Astrocyte of the cerebellum (primary cell): ENCODE data around the gene P2RY8.
"Not testable (repeated sequence)": the region's sequence is repeated elsewhere in the genome, so short reads cannot be mapped to it uniquely, and the experiment has no call there.

Source experiments
- DNase-seq: peaks from one replicate; pipeline ENCODE4 v3.0.0-alpha.2; 2011; ENCODE audit warnings: low read depth
- H3K4me3 ChIP-seq: 2 replicates; pipeline ENCODE4 v1.5.1; 2011; ENCODE audit warnings: mild to moderate bottlenecking, low read depth, low read length, moderate library complexity
- in situ Hi-C: cut with HindIII; loops from 2 replicates; pipeline ENCODE4 v1.10.0; 2017; ENCODE audit warnings: low sequenced_read_pairs
- TF ChIP-seq, protein P1 (sequence below): IDR thresholded peaks from 2 replicates; pipeline ENCODE4 v1.5.1; 2012; ENCODE audit warnings: low read length, low read depth, moderate library complexity, mild to moderate bottlenecking; ENCODE audit errors: missing control alignments

Gene P2RY8

GRCh38 chrX:1555370-1555769 is 18.4 kb upstream of the P2RY8 start:
- no peak overlapping the region for H3K4me3 ChIP-seq
- no peak for DNase-seq
- TF ChIP-seq, protein P1, sequence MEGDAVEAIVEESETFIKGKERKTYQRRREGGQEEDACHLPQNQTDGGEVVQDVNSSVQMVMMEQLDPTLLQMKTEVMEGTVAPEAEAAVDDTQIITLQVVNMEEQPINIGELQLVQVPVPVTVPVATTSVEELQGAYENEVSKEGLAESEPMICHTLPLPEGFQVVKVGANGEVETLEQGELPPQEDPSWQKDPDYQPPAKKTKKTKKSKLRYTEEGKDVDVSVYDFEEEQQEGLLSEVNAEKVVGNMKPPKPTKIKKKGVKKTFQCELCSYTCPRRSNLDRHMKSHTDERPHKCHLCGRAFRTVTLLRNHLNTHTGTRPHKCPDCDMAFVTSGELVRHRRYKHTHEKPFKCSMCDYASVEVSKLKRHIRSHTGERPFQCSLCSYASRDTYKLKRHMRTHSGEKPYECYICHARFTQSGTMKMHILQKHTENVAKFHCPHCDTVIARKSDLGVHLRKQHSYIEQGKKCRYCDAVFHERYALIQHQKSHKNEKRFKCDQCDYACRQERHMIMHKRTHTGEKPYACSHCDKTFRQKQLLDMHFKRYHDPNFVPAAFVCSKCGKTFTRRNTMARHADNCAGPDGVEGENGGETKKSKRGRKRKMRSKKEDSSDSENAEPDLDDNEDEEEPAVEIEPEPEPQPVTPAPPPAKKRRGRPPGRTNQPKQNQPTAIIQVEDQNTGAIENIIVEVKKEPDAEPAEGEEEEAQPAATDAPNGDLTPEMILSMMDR, result no peak
- in situ Hi-C loops, result no loop called here

DNA sequence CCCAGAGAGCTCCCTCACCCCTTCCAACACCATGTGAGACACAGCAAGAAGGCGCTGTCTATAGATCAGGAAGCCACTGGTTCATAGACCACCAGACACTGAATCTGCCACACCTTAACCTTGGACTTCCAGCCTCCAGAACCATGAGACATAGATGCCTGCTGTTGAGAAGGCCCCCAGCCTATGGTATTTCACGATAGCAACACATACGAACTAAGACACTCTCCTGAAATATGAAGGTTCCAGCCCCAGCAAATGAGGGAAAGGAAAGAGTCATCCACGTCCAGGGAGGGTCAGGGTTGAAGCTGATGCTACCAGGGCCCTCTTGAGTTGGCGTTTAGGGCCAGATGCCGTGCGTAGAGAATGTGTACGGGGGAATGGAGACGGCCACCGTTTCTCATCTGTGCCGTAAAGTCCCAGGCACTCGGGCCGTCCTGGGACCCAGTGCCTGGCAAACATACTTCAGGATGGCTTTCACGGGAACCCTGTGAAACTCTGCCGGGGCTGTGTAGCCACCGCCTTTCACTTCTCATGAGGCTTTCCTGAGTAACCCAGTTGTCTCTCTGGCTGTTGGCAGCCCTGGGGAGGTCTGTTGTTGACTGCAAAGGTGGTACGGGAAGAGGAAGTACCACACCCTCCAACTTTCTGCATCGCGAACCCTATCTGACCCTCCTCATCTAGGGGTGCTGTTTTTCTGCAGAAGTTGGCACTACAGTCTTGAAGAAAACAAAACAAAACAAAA is 17.7 kb upstream of the P2RY8 start:
- H3K4me3 ChIP-seq, result no peak overlapping the region
- in situ Hi-C loops, result no loop called here
- TF ChIP-seq, protein P1, result no peak
- no peak for DNase-seq

- TF ChIP-seq, protein P1, result no peak
- DNase-seq, result no peak
- H3K4me3 ChIP-seq, result no peak overlapping the region
- in situ Hi-C loops, result no loop called here
Observed at GRCh38 chrX:1551959-1552546, 15.1 kb upstream of the P2RY8 start.

GRCh38 chrX:1546691-1547251 is 9.8 kb upstream of the P2RY8 start:
- TF ChIP-seq, protein P1, result no peak
- no peak for DNase-seq
- in situ Hi-C loops, result no loop called here
- no peak overlapping the region for H3K4me3 ChIP-seq

DNA sequence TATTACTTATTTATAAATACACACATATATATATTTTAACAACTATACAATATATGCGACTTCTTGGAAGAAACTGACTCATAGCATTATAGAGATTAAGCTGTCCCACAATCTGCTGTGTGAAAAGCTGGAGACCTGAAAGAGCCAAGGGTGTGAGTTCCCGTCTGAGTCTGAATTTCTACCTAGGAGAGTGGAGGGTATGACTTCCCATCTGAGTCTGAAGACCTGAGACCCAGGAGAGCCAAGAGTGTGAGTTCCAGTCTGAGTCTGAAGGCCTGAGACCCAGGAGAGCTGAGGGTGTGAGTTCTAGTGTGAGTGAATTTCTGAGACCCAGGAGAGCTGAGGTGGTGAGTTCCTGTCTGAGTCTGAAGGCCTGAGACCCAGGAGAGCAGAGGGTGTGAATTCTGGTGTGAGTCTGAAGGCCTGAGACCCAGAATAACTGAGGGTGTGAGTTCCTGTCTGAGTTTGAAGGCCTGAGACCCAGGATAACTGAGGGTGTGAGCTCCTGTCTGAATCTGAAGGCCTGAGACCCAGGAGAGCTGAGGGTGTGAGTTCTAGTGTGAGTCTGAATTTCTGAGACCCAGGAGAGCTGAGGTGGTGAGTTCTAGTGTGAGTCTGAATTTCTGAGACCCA is 8.9 kb upstream of the P2RY8 start:
- no peak for DNase-seq
- in situ Hi-C loops, result no loop called here
- TF ChIP-seq, protein P1, result no peak
- H3K4me3 ChIP-seq, result no peak overlapping the region

DNA sequence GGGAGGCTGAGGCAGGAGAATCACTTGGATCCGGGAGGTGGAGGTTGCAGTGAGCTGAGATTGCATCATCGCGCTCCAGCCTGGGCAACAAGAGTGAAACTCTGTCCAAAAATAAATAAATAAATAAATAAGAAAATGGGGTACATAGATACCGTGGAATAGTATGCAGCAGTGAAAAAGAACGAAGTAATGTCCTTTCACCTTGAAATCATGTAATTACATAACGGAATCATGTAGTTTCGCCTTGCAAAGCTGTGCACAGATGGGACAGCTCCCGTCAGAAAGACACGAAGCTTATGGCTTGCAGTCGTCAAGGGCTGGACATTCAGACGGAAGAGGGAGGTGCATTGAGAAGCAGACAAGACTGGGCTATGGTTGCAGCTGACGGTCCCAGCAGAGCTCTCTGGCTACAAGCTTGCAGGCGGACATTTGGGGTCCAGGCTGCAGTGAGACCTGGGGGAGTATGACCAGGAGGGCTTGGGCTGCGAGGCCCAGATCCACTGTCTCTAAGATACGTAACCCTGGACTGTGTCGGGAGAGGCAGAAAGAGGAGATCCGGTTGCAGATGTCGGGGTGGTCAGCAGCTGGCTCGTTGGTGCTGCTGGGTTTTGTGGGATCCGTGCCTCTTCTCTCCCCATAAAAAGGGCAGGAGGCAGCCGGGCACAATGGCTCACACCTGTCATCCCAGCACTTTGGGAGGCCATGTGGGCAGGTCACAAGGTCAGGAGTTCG is 6.2 kb upstream of the P2RY8 start:
- H3K4me3 ChIP-seq, result no peak overlapping the region
- in situ Hi-C loops, result no loop called here
- no peak for DNase-seq
- TF ChIP-seq, protein P1, result no peak

DNA sequence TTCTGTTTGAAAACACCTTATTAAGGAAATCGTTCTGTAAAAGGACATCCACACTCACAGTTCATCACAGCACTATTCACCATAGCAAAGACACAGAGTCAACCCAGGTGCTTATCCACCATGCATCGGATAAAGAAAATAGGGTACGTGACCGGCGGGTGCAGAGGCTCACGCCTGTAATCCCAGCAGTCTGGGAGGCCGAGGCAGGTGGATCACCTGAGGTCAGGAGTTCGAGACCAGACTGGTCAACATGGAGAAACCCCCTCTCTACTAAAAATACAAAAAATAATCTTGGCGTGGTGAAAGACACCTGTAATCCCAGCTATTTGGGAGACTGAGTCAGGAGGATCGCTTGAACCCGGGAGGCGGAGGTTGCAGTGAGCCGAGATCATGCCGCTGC is 2.2 kb upstream of the P2RY8 start:
- H3K4me3 ChIP-seq, in situ Hi-C loops, DNase-seq: not testable (repeated sequence)

DNA sequence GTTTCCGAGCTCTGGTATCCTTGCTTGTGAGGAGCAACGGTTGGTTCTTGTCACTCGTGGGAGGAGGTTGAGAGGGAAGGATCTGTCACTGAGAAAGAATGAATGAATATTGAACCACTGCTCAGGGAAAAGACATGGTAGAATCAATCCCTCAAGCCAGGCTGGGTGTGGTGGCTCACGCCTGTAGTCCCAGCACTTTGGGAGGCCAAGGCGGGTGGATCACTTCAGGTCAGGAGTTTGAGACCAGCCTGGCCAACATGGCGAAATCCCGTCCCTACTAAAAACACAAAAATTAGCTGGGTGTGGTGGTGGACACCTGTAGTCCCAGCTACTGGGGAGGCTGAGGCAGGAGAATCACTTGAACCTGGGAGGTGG is 718 bp upstream of the P2RY8 start:
- H3K4me3 ChIP-seq, DNase-seq, in situ Hi-C loops: not testable (repeated sequence)
